ENCODE measurements around the gene CFDP1. TPM values are rescaled to one million over a fixed set of nuclear protein-coding genes. Genes with fewer than 3 reads are reported as not detected.

CFDP1 gene
- total RNA-seq, 1 donor from 2014 or later, result 117 TPM

DNA sequence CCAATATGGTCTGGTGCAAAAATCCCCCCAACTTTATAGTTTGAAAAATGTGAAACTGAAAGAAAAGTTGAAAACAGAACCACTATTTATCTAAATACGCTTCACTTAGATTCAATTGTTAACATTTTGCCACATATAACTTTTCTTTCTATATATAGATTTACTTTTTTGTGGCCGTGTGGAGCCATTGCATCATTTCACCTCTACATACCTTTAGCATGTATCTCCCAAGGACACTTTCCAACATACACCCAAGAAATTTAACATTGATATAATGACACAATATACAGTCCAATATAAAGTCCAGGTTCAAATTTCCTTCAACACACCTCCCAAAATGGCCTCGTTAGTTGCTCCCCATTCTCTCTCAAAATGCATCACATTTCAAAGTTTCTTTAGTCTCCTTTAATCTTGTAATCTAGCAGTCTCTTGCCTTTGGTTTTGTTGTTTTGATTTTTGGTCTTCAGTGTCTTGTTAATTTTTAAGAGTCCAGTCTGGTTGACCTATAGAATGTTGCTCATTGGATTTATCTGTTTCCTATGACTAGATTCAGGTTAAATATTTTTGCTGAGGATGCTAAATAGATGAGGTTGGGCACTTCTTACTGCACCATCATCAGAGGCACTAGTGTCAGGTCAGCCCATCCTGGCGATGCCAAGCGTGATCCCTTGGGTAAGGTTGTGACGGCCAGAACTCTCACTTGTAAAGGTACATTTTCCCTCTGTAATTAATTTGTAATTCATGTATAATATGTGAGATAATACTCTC is 117.6 kb downstream of the CFDP1 start:
- TF ChIP-seq, protein P1, sequence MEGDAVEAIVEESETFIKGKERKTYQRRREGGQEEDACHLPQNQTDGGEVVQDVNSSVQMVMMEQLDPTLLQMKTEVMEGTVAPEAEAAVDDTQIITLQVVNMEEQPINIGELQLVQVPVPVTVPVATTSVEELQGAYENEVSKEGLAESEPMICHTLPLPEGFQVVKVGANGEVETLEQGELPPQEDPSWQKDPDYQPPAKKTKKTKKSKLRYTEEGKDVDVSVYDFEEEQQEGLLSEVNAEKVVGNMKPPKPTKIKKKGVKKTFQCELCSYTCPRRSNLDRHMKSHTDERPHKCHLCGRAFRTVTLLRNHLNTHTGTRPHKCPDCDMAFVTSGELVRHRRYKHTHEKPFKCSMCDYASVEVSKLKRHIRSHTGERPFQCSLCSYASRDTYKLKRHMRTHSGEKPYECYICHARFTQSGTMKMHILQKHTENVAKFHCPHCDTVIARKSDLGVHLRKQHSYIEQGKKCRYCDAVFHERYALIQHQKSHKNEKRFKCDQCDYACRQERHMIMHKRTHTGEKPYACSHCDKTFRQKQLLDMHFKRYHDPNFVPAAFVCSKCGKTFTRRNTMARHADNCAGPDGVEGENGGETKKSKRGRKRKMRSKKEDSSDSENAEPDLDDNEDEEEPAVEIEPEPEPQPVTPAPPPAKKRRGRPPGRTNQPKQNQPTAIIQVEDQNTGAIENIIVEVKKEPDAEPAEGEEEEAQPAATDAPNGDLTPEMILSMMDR (conservative IDR thresholded peaks at IDR 0.05; ENCODE audit: low read depth, low read length), result no peak
- no peak overlapping the region for H3K4me3 ChIP-seq (ENCODE audit: low read depth, low read length)
- DNase-seq (ENCODE audit: low read depth), result no peak

DNA sequence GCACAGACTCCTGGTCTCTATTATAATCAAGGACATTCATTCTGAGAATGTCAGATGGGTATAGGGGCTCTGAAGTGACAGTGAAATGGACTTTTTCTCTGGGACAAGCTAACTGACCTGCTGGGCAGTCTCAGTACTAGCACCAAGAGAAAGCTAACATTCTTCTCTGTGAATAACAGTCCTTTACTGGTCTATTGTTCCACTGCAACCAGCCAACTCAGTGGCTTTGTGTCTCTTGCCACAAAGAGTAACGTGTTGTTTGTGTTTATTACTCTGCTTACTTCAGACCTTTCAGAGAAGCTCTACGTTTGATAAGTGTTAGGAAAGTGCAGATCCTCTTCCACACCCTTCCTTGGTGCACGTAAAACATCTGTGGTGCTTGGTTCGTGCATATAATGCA is 120.4 kb downstream of the CFDP1 start:
- H3K4me3 ChIP-seq (ENCODE audit: low read depth, low read length), result no peak overlapping the region
- TF ChIP-seq, protein P1 (conservative IDR thresholded peaks at IDR 0.05; ENCODE audit: low read depth, low read length), result no peak
- DNase-seq (ENCODE audit: low read depth), result no peak

DNA sequence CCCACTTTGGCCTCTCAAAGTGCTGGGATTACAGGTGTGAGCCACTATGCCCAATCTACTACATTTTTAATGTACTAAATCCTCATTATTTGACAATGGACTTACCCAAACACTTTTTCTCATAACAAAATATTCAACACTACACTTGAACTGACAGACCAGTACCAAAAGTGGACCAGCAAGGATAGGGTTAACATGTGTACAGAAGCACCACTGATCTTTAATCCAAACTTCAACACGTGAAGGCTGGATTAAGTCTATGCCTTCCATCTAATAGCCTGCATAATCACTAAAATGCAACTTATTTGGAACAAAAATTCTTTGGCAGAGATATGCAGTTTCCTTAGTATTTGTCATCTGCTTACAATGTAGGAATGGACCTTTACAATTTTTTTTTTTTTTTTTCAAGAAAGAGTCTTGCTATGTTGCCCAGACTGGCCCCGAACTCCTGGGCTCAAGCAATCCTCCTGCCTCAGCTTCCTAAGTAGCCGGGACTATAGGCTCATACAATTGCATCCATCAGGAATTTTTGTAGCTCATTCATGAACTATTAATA is 121.8 kb downstream of the CFDP1 start:
- TF ChIP-seq, protein P1 (conservative IDR thresholded peaks at IDR 0.05; ENCODE audit: low read depth, low read length), result no peak
- DNase-seq (ENCODE audit: low read depth), result no peak
- H3K4me3 ChIP-seq (ENCODE audit: low read depth, low read length), result no peak overlapping the region

DNA sequence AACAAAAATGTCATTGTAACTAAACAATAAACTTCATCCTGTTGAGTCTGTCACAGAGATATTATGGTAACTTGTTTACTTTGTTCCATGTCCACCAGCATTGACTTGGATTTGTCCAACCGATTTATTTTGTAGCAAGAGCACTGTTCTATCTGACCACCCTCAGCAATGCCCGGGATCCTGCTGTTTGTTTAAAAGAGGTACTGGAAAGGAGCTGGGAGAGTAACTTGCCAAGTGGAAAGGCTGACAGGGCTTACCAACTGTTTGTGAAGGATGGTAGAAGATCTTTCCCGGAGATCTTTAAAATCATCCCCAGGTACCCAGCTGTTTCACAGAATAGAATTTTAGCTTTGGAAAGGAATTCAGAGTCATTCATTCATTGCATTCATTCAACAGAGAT is 122.8 kb downstream of the CFDP1 start:
- DNase-seq (ENCODE audit: low read depth), result no peak
- H3K4me3 ChIP-seq (ENCODE audit: low read depth, low read length), result no peak overlapping the region
- TF ChIP-seq, protein P1 (conservative IDR thresholded peaks at IDR 0.05; ENCODE audit: low read depth, low read length), result no peak

DNA sequence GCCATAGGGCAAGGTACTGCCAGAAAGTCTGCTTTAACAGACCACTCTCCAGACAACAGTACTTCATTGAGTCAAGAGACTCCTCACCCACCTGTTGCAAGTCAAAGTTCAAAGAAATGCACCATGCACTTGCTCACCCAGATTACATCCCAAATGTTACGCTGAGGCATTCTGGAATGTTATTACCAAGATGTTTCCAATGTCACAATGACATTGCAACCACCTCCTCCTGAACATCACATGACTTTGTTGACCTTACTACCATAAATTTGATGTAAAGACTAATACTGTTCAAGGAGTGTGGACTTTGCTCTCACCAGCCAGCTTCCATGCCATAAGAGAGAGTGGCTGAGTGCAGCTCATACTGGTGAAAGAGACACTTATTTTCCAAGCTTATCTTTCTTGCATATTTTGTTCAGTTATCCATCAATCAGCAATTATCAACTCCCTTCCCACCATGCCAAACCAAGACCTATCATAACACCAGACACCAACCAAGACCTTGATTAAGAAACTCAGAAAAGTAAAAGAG is 123.3 kb downstream of the CFDP1 start:
- no peak for DNase-seq (ENCODE audit: low read depth)
- TF ChIP-seq, protein P1 (conservative IDR thresholded peaks at IDR 0.05; ENCODE audit: low read depth, low read length), result no peak
- no peak overlapping the region for H3K4me3 ChIP-seq (ENCODE audit: low read depth, low read length)

DNA sequence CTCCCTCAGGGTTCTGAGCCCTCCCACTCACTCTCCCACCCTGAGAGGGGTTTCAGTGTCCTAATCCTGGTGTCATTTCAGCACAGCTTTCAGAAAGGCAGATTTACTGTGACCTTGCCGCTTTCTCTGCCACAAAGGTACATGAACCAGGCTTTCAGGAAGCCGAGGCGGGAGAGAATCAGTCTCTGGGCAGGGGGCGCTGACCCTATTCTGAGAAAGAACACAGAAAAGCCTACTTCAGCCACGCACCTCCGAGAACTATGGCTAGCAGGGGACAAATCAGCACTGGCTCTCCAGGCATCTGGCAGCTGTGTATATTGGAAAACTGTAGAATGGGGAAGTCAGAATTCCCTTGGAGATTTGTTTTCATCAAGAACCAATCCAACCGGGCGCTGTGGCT is 124.1 kb downstream of the CFDP1 start:
- H3K4me3 ChIP-seq (ENCODE audit: low read depth, low read length), result no peak overlapping the region
- DNase-seq (ENCODE audit: low read depth), result no peak
- TF ChIP-seq, protein P1 (conservative IDR thresholded peaks at IDR 0.05; ENCODE audit: low read depth, low read length), result no peak
